Measurements from ENCODE around the gene MYH7B.

MYH7B gene

GRCh38 chr20:34996243-34997028, 40.8 kb downstream of the MYH7B start:
- H3K27me3 ChIP-seq (ENCODE audit: control insufficient read depth in 5 of 5, insufficient read depth in 4 of 5, low read length in 5 of 5) = no peaks in the 10 kb centered on the region
- no peaks in the 10 kb centered on the region for H3K9me3 ChIP-seq (ENCODE audit: control insufficient read depth in 5 of 5, low read length in 5 of 5)
- H3K4me1 ChIP-seq (ENCODE audit: control insufficient read depth in 5 of 5, insufficient read depth in 5 of 5, low read length in 5 of 5) = peaks cover 0 to 11% (median 0%) of the 10 kb centered on the region in 5 donors
- H3K9ac ChIP-seq (ENCODE audit: low read length in 5 of 5) = no peak overlapping the region
- H3K27ac ChIP-seq (ENCODE audit: low read depth, low read length) = no peak overlapping the region
- peaks cover 0 to 86% (median 75%) of the 10 kb centered on the region in 5 donors for H3K36me3 ChIP-seq (ENCODE audit: control insufficient read depth in 5 of 5, insufficient read depth in 5 of 5, low read length in 5 of 5)
- H3K4me3 ChIP-seq (ENCODE audit: low read depth in 1 of 5, low read length in 5 of 5) = no peak overlapping the region

- H3K27me3 ChIP-seq (ENCODE audit: control insufficient read depth in 5 of 5, insufficient read depth in 4 of 5, low read length in 5 of 5) = no peaks in the 10 kb centered on the region
- H3K4me1 ChIP-seq (ENCODE audit: control insufficient read depth in 5 of 5, insufficient read depth in 5 of 5, low read length in 5 of 5) = peaks cover 0 to 11% (median 0%) of the 10 kb centered on the region in 5 donors
- no peak overlapping the region for H3K27ac ChIP-seq (ENCODE audit: low read depth, low read length)
- no peak overlapping the region for H3K9ac ChIP-seq (ENCODE audit: low read length in 5 of 5)
- H3K36me3 ChIP-seq (ENCODE audit: control insufficient read depth in 5 of 5, insufficient read depth in 5 of 5, low read length in 5 of 5) = peaks cover 0 to 93% (median 82%) of the 10 kb centered on the region in 5 donors
- H3K9me3 ChIP-seq (ENCODE audit: control insufficient read depth in 5 of 5, low read length in 5 of 5) = no peaks in the 10 kb centered on the region
- no peak overlapping the region for H3K4me3 ChIP-seq (ENCODE audit: low read depth in 1 of 5, low read length in 5 of 5)
Measured at GRCh38 chr20:34997131-34997561, 41.5 kb downstream of the MYH7B start.

DNA sequence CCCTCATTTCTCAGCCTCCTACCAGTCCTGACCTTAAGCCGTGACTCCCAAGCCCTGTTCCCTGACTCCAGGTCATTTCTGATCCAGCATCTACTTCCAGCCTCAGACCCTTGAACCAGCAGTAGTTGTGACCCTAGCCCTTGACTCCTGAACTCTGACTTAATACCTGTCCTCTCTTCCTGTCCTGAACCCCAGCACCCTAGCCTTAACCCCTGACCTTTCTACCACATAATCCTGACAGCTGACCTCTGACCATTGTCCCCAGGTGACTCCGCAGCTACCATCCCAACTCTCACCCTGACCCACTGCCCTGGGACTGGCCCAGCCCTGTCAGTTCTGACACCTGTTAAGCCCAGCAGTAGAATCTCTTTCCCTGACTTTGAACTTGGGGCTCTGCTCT, 42.1 kb downstream of the MYH7B start:
- Histone ChIP-seq H3K9me3 (ENCODE audit: control insufficient read depth in 5 of 5, low read length in 5 of 5) (no peaks in the 10 kb centered on the region), H3K36me3 (ENCODE audit: control insufficient read depth in 5 of 5, insufficient read depth in 5 of 5, low read length in 5 of 5) (peaks cover 0 to 97% (median 89%) of the 10 kb centered on the region in 5 donors), H3K27ac (ENCODE audit: low read depth, low read length) (no peak overlapping the region), H3K4me1 (ENCODE audit: control insufficient read depth in 5 of 5, insufficient read depth in 5 of 5, low read length in 5 of 5) (peaks cover 0 to 11% (median 0%) of the 10 kb centered on the region in 5 donors), H3K27me3 (ENCODE audit: control insufficient read depth in 5 of 5, insufficient read depth in 4 of 5, low read length in 5 of 5) (no peaks in the 10 kb centered on the region), H3K9ac (ENCODE audit: low read length in 5 of 5) (peak overlapping the region in 1 of 5 donors; percentile 27), H3K4me3 (ENCODE audit: low read depth in 1 of 5, low read length in 5 of 5) (no peak overlapping the region)

DNA sequence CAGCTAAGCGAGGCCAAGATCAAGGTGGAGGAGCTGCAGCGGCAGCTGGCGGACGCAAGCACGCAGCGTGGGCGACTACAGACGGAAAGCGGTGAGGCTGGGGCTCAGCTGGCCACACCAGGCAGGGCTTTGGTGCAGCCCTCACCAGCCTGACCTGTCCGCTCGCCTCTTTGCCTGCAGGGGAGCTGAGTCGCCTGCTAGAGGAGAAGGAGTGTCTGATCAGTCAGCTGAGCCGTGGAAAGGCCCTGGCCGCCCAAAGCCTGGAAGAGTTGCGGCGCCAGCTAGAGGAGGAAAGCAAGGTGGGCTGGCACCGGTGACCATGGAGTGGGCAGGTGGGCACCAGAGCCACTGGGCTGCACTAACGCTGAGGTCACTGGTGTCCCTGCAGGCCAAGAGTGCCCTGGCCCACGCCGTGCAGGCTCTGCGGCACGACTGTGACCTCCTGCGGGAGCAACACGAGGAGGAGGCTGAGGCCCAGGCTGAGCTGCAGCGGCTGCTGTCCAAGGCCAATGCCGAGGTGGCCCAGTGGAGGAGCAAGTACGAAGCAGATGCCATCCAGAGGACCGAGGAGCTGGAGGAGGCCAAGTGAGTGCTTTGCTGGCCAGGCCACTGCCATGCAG, 42.8 kb downstream of the MYH7B start:
- peaks cover 0 to 97% (median 89%) of the 10 kb centered on the region in 5 donors for H3K36me3 ChIP-seq (ENCODE audit: control insufficient read depth in 5 of 5, insufficient read depth in 5 of 5, low read length in 5 of 5)
- no peaks in the 10 kb centered on the region for H3K27me3 ChIP-seq (ENCODE audit: control insufficient read depth in 5 of 5, insufficient read depth in 4 of 5, low read length in 5 of 5)
- no peak overlapping the region for H3K4me3 ChIP-seq (ENCODE audit: low read depth in 1 of 5, low read length in 5 of 5)
- H3K4me1 ChIP-seq (ENCODE audit: control insufficient read depth in 5 of 5, insufficient read depth in 5 of 5, low read length in 5 of 5) = peaks cover 0 to 11% (median 0%) of the 10 kb centered on the region in 5 donors
- H3K9ac ChIP-seq (ENCODE audit: low read length in 5 of 5) = no peak overlapping the region
- H3K27ac ChIP-seq (ENCODE audit: low read depth, low read length) = no peak overlapping the region
- H3K9me3 ChIP-seq (ENCODE audit: control insufficient read depth in 5 of 5, low read length in 5 of 5) = no peaks in the 10 kb centered on the region

DNA sequence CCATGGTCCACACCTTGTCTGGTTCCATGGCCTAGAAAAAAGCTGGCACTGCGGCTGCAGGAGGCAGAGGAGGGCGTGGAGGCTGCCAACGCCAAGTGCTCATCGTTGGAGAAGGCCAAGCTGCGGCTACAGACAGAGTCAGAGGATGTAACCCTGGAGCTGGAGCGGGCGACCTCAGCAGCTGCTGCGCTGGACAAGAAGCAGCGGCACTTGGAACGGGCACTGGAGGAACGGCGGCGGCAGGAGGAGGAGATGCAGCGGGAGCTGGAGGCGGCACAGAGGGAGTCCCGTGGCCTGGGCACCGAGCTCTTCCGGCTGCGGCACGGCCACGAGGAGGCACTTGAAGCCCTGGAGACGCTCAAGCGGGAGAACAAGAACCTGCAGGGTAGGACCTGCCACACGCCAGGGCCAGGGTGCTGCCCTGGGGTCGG, 43.4 kb downstream of the MYH7B start:
- H3K9ac ChIP-seq (ENCODE audit: low read length in 5 of 5) = no peak overlapping the region
- no peak overlapping the region for H3K27ac ChIP-seq (ENCODE audit: low read depth, low read length)
- no peaks in the 10 kb centered on the region for H3K27me3 ChIP-seq (ENCODE audit: control insufficient read depth in 5 of 5, insufficient read depth in 4 of 5, low read length in 5 of 5)
- no peak overlapping the region for H3K4me3 ChIP-seq (ENCODE audit: low read depth in 1 of 5, low read length in 5 of 5)
- H3K36me3 ChIP-seq (ENCODE audit: control insufficient read depth in 5 of 5, insufficient read depth in 5 of 5, low read length in 5 of 5) = peaks cover 0 to 97% (median 89%) of the 10 kb centered on the region in 5 donors
- peaks cover 0 to 11% (median 0%) of the 10 kb centered on the region in 5 donors for H3K4me1 ChIP-seq (ENCODE audit: control insufficient read depth in 5 of 5, insufficient read depth in 5 of 5, low read length in 5 of 5)
- H3K9me3 ChIP-seq (ENCODE audit: control insufficient read depth in 5 of 5, low read length in 5 of 5) = no peaks in the 10 kb centered on the region

GRCh38 chr20:34999782-35000181, 44.1 kb downstream of the MYH7B start:
- Histone ChIP-seq H3K27ac (ENCODE audit: low read depth, low read length) (no peak overlapping the region), H3K4me1 (ENCODE audit: control insufficient read depth in 5 of 5, insufficient read depth in 5 of 5, low read length in 5 of 5) (peaks cover 0 to 11% (median 0%) of the 10 kb centered on the region in 5 donors), H3K36me3 (ENCODE audit: control insufficient read depth in 5 of 5, insufficient read depth in 5 of 5, low read length in 5 of 5) (peaks cover 0 to 97% (median 89%) of the 10 kb centered on the region in 5 donors), H3K9me3 (ENCODE audit: control insufficient read depth in 5 of 5, low read length in 5 of 5) (no peaks in the 10 kb centered on the region), H3K9ac (ENCODE audit: low read length in 5 of 5) (no peak overlapping the region), H3K27me3 (ENCODE audit: control insufficient read depth in 5 of 5, insufficient read depth in 4 of 5, low read length in 5 of 5) (no peaks in the 10 kb centered on the region), H3K4me3 (ENCODE audit: low read depth in 1 of 5, low read length in 5 of 5) (no peak overlapping the region)

DNA sequence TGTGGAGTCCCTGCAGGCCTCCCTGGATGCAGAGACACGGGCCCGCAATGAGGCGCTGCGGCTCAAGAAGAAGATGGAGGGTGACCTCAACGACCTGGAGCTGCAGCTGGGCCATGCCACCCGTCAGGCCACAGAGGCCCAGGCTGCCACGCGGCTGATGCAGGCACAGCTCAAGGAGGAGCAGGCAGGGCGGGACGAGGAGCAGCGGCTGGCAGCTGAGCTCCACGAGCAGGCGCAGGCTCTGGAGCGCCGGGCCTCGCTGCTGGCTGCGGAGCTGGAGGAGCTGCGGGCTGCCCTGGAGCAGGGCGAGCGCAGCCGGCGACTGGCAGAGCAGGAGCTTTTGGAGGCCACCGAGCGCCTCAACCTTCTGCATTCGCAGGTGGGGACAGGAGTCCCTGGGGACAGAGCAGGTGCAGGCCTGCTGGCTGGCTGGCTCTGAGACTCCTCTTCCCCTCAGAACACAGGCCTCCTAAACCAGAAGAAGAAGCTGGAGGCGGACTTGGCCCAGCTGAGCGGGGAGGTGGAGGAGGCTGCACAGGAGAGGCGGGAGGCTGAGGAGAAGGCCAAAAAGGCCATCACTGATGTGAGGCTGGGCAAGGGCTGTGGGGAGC, 44.7 kb downstream of the MYH7B start:
- Histone ChIP-seq H3K27me3 (ENCODE audit: control insufficient read depth in 5 of 5, insufficient read depth in 4 of 5, low read length in 5 of 5) (no peaks in the 10 kb centered on the region), H3K27ac (ENCODE audit: low read depth, low read length) (no peak overlapping the region), H3K9me3 (ENCODE audit: control insufficient read depth in 5 of 5, low read length in 5 of 5) (no peaks in the 10 kb centered on the region), H3K36me3 (ENCODE audit: control insufficient read depth in 5 of 5, insufficient read depth in 5 of 5, low read length in 5 of 5) (peaks cover 0 to 97% (median 89%) of the 10 kb centered on the region in 5 donors), H3K9ac (ENCODE audit: low read length in 5 of 5) (no peak overlapping the region), H3K4me3 (ENCODE audit: low read depth in 1 of 5, low read length in 5 of 5) (no peak overlapping the region), H3K4me1 (ENCODE audit: control insufficient read depth in 5 of 5, insufficient read depth in 5 of 5, low read length in 5 of 5) (peaks cover 0 to 11% (median 0%) of the 10 kb centered on the region in 5 donors)

DNA sequence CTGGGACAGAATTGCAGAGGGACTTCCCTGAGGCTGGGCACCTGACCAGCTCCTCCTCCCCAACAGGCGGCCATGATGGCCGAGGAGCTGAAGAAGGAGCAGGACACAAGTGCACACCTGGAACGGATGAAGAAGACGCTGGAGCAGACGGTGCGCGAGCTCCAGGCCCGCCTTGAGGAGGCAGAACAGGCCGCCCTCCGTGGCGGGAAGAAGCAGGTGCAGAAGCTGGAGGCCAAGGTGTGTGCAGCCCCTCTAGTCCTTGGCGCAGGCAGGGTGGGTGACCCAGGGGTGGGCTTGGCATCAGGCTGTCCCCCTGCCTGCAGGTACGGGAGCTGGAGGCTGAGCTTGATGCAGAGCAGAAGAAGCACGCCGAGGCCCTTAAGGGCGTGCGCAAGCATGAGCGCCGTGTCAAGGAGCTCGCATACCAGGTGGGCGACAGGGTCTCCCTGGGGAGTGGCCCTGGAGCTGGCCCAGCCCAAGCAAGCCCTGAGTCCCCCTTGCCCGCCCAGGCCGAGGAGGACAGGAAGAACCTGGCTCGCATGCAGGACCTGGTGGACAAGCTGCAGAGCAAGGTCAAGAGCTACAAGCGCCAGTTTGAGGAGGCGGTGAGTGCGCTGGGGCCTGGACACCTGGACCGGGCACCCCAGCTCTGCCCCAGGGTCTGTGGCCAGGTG, 45.4 kb downstream of the MYH7B start:
- Histone ChIP-seq H3K4me1 (ENCODE audit: control insufficient read depth in 5 of 5, insufficient read depth in 5 of 5, low read length in 5 of 5) (peaks cover 0 to 11% (median 0%) of the 10 kb centered on the region in 5 donors), H3K36me3 (ENCODE audit: control insufficient read depth in 5 of 5, insufficient read depth in 5 of 5, low read length in 5 of 5) (peaks cover 0 to 97% (median 89%) of the 10 kb centered on the region in 5 donors)

DNA sequence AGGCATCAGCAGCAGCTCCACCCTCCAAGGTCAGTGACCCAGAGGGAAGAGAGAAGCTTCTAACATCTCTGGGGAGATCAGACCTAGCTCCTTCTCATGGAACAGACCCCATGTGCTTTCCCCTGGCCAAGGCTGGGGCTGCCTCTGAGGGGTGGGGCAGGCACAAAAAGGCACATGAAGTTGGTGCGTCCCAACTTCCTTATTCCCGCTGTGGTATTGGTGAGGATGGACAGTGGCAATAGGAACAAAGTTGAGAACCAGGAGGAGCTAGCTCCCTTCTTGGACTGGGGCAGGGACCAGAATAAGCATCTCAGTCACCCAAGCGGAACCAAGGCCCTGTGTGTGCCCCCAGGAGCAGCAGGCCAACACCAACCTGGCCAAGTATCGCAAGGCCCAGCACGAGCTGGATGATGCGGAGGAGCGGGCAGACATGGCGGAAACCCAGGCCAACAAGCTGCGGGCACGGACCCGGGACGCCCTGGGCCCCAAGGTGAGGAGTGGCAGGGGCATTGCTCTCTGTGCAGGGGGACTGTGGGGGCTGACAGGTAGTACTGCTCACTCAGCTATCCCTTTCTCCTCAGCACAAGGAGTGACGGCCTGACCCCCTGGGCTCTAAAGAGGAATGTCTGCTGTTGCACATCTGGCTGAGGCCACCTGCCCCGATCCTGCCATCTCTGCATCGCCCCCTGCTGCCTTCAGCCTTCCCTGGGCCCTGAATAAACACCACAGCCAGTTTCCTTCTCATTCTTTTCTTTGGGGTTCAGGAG, 46.1 kb downstream of the MYH7B start:
- no peaks in the 10 kb centered on the region for H3K9me3 ChIP-seq (ENCODE audit: control insufficient read depth in 5 of 5, low read length in 5 of 5)
- no peak overlapping the region for H3K9ac ChIP-seq (ENCODE audit: low read length in 5 of 5)
- peaks cover 0 to 11% (median 0%) of the 10 kb centered on the region in 5 donors for H3K4me1 ChIP-seq (ENCODE audit: control insufficient read depth in 5 of 5, insufficient read depth in 5 of 5, low read length in 5 of 5)
- no peak overlapping the region for H3K27ac ChIP-seq (ENCODE audit: low read depth, low read length)
- H3K27me3 ChIP-seq (ENCODE audit: control insufficient read depth in 5 of 5, insufficient read depth in 4 of 5, low read length in 5 of 5) = no peaks in the 10 kb centered on the region
- H3K36me3 ChIP-seq (ENCODE audit: control insufficient read depth in 5 of 5, insufficient read depth in 5 of 5, low read length in 5 of 5) = peaks cover 0 to 98% (median 90%) of the 10 kb centered on the region in 5 donors
- no peak overlapping the region for H3K4me3 ChIP-seq (ENCODE audit: low read depth in 1 of 5, low read length in 5 of 5)

More for the DNA sequence above, 45.4 kb downstream of the MYH7B start:
- H3K9ac ChIP-seq (ENCODE audit: low read length in 5 of 5) = no peak overlapping the region
- no peaks in the 10 kb centered on the region for H3K27me3 ChIP-seq (ENCODE audit: control insufficient read depth in 5 of 5, insufficient read depth in 4 of 5, low read length in 5 of 5)
- H3K27ac ChIP-seq (ENCODE audit: low read depth, low read length) = no peak overlapping the region
- H3K4me3 ChIP-seq (ENCODE audit: low read depth in 1 of 5, low read length in 5 of 5) = no peak overlapping the region
- no peaks in the 10 kb centered on the region for H3K9me3 ChIP-seq (ENCODE audit: control insufficient read depth in 5 of 5, low read length in 5 of 5)
